Measurements from ENCODE around the gene SCYGR3.

- no peak for TF ChIP-seq CTCF (IDR thresholded peaks at IDR 0.05; ENCODE audit: low read depth, low read length)
- TF ChIP-seq EZH2phosphoT487 (IDR thresholded peaks at IDR 0.05; ENCODE audit: low read depth): no peak
These were observed 49.6 kb downstream of the SCYGR3 start for GRCh38 chr2:227565080-227565479.

Data from OCI-LY3 (cell line).